OCI-M2 (cell line): ENCODE data around the gene GOLGA6D.
"Not testable (repeated sequence)": the region's sequence is repeated elsewhere in the genome, so short reads cannot be mapped to it uniquely, and the experiment has no call there.

Experiments
- DNase-seq: peaks from one replicate; lab custom pipeline; 2025; ENCODE audit not compliant: unreplicated experiment; lab: John Stamatoyannopoulos, UW

The GOLGA6D gene

DNA sequence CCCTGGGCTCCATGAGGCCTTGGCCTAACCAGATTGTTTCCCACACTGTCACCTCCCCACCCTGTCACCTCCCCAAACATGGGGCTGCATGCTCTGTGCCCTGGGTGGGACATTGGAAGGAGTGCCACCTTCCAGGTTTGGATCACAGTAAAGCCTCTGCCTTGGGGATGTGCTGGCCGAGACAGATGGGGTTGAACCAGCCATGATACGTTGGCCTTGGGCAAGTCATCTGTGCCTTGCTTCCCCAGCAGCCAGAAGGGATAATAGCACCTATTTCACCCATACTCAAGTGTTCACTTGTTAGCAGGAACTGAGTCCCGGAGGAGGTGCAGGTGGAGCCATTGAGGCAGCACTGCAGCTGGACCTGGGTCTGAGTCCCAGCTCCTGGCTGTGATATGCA, 7.0 kb upstream of the GOLGA6D start:
- not testable (repeated sequence) for DNase-seq

DNA sequence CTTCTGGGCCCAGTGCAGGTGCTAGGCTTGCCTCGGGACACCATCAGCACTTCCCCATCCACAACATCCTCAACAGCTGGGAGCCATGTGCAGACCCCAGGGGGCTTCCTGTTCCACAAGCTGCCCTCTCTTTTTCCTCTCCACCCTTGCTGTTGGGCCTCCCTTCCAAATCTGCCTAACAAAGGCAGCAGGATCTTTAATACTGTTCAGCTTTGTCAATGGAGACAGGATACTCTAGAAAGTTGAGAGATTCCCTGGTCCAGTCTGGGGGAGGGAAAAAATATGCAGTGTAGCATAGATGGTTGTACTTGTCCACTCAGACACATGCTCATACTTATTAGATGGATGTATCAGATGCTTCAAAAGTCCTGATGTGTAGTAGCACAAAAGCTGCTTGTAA, 4.1 kb upstream of the GOLGA6D start:
- DNase-seq, result not testable (repeated sequence)

DNA sequence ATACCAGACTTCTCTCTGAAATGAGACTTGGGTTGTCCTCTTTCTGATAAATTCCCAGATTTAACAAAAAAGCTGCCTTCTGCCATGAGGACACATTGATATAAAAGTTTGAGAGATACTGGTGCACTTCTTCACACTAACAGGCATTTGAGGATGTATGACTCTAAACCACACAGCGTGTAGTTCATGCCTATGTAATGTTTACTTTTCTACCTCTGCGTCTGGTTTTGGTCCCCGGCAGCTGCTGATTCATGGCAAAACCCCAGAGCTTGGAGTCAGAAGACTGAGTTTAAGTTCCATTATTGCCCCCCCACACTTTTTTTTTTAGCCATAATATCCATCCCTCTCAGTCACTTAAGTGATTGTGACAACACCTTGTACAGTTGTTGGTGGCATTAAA, 1.5 kb downstream of the GOLGA6D start:
- not testable (repeated sequence) for DNase-seq

DNA sequence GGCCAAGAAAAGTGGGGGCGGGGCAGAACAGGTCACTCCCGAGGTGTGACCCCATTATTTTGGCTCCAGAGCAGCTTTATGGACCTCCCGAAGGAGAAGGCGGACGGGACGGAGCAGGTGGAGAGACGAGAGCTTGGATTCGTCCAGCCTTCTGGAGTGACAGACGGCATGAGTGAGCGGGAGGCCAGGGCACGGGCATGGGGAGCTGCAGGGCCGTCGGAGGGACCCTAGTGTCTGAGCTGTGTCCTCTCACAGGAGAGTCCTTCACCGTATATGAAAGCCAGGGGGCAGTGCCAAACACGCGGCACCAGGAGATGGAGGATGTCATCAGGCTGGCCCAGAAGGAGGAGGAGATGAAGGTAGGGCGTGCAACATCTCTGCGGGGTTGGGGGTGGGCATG, 11.0 kb downstream of the GOLGA6D start:
- DNase-seq, result not testable (repeated sequence)

DNA sequence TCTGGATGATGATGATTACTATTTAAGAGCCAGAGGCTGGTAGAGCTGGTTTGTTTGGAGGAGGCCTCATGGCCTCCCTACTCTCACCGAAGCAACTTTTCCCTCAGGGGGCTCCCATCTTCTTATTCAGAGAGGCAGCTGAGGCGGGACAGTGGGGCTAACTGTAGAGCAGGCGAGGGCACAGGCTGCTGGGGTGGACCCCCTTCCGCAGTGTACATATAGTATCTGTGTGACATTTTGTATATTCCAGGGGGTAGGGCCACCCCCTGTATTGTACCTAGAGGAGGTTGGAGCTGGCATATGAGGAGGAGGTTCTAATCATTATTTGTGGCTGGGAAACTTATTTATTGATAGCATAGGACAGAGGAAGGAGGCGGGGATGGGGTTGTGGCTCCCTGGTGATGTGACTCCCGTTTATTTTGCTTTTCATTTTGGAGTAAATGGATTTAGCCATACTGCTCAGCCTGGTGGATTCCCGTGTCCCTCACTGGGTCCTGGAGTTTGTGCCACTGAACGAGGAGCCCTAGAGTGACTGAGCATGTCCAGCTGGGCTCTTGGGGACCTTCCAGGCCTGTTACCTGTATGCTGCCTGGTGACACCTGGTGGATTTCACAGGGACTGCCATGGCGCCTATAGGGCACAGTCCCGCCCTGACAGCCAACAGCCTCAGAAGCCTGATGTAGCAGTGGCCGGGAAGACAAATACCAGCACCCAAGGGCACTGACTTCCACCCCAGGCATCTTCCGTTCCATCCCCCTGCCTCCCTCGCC, 16.1 kb downstream of the GOLGA6D start:
- DNase-seq, result not testable (repeated sequence)

DNA sequence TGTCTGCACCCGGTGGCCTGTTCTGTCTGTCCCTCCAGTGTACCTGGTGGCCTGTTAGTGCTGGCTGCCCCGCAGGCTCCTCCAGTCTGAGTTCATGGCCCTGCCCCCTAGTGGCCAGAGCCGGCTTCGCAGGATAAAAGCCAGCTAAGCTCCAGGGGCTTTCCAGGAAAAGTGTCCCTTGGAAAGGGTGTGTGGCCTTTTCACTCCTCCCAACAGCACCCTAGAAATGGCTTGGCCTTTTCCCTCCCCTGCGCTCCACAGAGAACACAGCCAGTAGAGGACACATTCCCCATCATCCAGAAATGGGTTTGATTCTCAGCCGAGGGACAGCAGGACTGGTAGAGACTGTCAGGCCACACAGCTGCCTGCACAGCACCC, 16.7 kb downstream of the GOLGA6D start:
- not testable (repeated sequence) for DNase-seq

DNA sequence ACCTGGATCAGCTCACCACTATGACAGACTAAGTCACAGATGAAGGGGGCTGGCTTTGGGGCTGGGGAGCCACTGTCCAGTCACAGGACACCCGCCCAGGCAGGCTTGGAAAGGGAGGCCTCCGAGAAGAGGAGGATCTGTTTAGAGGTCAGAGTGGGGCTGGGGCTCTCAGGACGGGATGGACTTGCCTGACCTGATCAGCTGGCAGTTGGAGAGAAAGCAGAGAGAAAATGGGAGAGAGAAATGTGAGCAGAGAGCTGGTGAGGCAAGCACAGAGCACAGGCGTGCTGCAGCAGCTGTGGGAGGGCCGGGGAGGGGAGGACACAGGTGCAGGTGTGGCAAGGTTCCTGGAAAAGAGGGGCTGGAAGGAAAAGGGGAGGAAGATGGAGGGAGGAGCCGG, 17.4 kb downstream of the GOLGA6D start:
- not testable (repeated sequence) for DNase-seq

DNA sequence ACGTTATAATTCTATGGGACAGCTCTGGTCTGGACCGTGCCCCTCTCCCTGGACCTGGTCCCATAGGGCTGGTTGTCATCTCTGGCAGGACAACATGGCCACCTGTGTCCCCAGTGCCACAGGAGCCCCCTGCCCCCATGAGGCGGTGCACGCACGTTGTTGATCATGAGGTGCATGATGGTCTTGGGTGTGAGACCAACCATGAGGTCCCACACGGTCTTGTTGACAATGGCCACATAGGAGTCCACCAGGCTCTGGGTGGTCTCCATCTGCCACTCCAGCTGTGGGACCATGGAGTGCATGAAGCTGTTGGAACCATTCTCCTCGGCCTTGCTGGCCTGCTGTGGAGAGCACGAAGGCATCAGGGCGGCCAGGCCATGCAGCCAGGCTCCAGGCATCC, 19.7 kb downstream of the GOLGA6D start:
- no peak for DNase-seq

DNA sequence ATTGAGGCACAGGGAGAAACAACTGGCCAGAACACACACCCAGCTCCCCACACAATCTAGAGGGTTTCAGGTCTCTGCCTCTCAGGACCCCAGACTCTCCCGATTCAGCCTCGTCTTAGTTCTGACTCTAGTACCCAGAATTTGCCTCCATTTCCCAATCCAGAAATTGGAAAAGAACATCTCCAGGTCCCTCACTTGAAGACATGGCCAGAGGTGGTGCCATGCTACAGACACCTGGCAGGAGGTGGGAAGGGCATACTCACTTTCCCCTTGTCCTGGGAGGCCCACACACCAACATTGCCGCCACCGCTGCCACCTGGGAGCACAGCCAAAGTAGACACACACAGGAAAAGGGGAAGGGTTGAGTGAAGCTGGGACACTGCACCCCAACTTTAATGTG, 20.1 kb downstream of the GOLGA6D start:
- DNase-seq, result not testable (repeated sequence)

DNA sequence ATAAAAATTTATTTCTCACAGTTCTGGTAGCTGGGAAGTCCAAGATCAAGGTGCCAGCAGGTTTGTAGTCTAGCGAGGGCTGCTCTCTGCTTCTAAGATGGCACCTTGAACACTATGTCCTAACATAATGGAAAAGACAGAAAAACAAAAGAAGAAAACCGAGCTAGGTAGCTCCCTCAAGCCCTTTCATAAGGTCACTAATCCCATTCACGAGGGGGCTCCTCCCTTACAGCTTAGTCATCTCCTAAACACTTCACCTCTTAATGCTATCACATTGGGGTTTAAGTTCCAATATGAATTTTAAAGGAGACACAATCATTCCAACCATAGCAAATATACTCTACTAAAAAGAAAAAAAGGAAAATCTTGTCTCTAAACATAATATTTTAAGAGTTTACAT, 23.6 kb downstream of the GOLGA6D start:
- no peak for DNase-seq

DNA sequence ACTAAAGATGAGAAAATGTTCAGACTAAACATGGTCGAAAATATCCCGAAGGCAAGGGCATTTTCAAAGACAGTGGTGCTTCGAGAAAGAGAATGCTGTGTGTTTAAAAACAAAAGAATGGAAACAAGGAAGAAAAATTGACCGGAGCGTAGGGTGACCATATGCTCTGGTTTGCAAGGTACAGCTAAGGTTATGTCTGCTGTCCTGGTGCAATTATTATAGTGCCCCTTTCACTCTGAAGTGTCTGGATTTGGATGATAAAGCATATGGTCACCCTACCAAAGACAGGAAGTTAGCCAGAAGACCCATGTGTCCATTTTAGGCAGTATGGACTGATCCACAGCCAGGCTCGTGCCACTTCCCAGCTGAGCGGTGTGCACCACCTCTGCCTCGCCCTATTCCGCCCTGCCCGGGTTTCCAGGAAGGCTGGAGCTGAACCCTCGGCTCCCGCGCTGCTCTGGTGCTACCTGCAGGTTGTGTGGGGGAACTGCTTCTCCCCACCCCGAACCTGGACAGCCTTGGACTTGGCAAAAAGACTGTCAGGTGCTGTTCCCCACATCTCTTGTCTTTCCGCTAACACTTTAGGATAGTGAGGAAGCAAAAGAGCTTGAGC, 25.2 kb downstream of the GOLGA6D start:
- DNase-seq, result peak; percentile 2

DNA sequence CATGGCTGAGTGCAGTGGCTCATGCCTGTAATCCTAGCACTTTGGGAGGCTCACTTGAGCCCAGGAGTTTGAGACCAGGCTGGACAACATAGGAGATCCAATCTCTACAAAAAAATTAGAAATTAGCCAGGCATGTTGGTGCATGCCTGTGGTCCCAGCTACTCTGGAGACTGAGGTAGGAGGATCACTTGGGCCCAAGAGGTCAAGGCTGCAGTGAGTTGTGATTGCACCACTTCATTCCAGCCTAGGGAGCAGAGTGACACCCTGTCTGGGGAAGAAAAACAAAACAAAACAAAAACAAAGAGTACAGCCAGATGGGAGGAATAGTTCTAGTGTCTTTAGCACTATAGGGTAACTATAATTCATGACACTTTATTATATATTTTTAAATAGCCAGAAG, 27.1 kb downstream of the GOLGA6D start:
- no peak for DNase-seq

DNA sequence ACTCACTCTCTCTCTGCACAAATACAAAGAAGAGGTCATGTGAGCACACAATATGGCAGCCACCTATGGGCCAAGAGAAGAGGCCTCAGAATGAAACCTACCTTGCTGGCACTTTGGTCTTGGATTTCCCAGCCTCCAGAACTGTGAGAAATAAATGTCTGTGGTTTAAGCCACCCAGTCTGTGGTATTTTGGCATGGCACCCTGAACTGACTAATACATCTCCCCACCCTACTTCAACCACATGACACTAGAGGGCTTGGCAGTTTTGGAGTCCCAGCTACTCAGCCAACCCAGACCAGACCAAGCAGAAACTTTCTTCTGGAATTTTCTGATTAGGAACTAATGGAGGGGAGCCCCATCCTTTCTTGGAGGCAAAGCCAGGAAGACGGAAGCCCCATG, 29.9 kb downstream of the GOLGA6D start:
- not testable (repeated sequence) for DNase-seq

DNA sequence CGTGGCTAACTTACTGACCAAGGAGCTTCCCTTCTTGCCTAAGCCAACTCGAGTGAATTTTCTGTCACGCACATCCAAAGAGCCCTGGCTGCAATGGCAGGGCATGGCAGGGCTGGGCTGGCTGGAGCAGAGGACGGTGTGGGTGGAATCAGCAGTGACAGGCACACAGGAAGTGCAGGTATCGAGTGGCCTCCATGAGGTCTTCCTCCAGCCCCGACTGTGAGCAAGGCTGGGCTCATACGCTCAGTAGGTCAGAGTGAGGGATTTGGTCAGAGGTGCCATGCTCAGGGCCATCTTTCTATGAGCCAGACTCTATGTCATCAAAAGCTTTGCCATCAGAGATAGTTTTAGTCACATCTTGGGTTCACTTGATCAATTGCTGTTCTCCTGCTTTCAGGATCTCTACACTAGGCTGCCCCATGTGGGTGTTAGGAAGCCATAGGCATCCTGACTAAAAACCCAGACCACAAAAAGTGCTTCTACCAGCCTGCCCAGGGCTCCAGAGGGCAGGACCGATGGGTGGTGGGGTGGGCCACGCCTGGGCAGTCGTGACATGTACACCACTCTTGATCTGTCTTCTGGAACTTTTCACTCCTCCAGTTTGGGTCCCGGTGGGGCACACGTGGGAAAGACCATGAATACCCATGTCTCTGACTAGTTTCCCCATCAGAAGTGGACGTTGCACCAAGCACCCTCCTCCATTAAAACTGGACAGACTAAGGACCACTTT, 30.6 kb downstream of the GOLGA6D start:
- no peak for DNase-seq

DNA sequence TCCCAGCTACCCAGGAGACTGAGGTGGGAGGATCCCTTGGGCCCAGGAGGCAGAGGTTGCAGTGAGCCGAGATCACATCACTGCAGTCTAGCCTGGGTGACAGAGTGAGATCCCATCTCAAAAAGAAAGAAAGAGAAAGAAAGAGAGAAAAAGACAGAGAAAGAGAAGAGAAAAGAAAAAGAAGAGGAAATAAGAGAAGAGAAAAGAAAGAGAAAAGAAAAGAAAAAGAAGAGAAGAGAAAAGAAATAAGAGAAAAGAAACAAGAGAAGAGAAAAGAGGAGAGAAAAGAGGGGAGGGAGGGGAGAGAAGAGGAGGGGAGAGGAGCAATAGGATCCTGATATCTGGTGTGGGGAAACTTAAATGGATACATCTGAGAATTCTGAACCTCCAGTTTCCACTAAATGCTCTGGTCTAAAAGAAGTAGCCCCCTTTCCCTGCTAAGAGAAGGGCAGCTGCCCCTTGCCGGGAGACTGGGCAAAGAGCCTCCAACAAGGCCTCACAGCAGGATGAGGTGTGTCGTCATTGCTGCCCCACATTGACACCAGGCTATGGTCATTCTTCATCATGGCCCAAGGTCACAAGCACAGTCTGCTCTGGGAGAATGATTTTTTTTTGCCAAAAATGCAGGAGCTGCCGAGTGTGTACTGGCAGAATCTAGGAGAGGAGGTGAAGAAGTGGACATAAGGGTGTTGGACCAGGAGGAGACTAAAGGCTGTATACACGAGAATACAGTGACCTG, 32.1 kb downstream of the GOLGA6D start:
- no peak for DNase-seq

DNA sequence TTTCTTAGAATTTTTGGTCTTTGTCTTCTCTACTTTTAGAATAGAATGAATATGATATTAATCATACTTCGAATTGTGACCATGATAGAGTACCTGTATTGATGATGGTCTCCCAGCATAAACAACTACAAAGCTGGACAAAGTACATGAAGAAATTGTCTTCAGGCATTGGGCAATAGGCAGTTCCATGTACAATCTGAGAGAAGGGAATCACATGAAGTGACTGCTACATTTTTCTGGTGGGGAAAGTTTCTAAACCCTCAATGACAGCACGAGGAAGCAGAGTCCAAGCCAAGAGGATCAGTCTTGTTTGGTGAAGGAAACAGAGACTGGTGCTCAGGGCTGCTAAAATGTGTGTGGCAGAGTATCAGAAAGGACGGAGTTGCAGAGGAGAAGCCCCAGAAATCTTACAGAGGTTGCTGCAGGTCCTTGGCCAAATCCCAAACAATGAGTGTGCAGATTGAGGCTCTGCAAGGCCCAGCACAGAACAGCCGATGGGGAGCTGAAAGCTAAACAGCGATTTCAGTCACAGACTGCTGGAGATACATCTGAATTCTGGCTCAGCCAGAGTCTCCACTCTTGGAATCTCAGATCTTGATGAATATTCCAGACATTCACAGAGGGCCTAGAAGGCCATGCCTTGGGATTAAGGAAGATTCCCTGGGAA, 36.7 kb downstream of the GOLGA6D start:
- DNase-seq, result not testable (repeated sequence)

DNA sequence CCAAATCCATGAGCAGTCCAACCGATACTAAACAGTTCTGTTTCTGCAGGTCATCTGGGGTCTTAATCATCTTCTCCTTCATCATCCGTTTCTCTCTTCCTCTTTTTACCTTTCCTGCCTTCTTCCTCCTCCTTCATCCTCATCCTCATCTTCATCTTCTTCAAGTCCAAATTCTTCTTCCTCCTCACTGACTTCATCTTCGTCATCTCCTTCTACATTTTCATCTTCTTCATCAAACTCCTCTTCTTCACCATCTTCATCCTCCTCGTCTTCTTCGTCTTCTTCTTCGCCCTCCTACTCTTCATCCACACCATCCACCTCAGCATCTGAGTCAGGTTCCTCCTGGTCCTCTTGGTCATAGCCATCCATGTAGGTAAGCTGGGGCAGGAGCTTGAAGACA, 39.1 kb downstream of the GOLGA6D start:
- no peak for DNase-seq

DNA sequence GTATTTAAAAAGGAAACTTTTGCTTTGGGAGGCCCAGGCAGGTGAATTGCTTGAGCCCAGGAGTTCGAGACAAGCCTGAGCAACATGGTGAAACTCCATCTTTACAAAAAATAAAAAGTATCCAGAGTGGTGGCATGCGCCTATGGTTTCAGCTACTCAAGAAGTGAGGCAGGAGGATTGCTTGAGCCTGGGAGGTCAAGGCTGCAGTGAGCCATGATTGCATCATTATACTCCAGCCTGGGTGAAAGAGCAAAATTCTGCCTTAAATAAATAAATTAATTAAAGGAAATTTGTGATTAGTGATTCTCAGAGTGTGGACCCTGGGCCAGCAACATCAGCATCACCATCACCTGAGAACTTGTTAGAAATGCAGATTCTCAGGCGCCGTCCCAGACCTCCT, 43.3 kb downstream of the GOLGA6D start:
- DNase-seq, result no peak

DNA sequence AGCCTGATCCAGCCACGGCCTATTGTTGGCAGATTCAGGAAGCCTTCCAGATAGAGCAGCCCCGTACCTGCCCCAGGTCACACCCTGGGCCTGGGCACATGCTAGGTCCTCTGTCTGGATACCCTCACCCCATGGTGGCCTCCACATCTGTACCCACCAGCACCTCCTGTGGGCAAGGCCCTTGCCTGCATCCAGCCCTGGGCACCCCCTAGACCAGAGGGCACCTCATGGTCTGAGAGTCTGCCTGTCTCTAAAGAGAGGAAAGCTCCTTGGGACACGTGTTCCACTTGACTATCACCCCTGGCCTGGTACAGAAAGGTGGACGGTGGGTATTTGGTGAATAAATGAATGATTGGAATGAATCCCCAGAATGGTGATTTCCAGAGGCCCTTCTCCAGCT, 44.4 kb downstream of the GOLGA6D start:
- DNase-seq, result no peak

DNA sequence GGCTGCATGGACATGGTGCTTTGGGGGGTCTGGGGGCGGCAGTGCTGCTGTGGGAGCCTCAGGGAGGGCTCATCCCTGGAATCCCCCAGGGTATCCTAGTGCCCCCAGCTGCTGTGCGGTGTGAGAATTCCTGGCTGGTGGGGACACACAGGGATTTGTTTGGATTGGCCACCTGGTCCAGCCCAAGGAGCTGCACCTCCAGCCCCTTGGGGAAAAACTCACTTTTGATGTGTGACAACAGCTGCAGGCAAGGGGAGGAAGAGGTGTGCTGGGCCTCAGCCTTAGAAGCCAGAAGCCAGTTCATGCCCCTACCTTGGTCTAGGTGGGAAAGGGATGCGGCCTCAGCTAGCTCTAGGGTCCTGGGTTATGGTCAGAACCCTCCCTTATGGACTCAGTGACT, 44.9 kb downstream of the GOLGA6D start:
- no peak for DNase-seq
